HFF-Myc (cell line): ENCODE measurements around the gene SUGP1.

Source experiments
- DNase-seq: peaks from one replicate; pipeline ENCODE4 v3.0.0-alpha.2; 2011; ENCODE audit warnings: low read depth; ENCODE audit errors: extremely low read depth
- H3K4me3 ChIP-seq: replicated peaks from 2 replicates; pipeline ENCODE4 v1.5.1; 2011; ENCODE audit warnings: low read depth, mild to moderate bottlenecking, control low read depth, low read length
- CTCF ChIP-seq: IDR thresholded peaks from 2 replicates; pipeline ENCODE4 v1.5.1; 2012; ENCODE audit warnings: mild to moderate bottlenecking, low read depth, low read length, control low read depth; ENCODE audit errors: missing control alignments

The SUGP1 gene

GRCh38 chr19:19250196-19250801 is 70.0 kb downstream of the SUGP1 start:
- TF ChIP-seq CTCF: no peak
- no peak for DNase-seq
- H3K4me3 ChIP-seq: no peak overlapping the region

- no peak overlapping the region for H3K4me3 ChIP-seq
- DNase-seq: no peak
- no peak for TF ChIP-seq CTCF
Observed at GRCh38 chr19:19240476-19240875, 79.8 kb downstream of the SUGP1 start.

DNA sequence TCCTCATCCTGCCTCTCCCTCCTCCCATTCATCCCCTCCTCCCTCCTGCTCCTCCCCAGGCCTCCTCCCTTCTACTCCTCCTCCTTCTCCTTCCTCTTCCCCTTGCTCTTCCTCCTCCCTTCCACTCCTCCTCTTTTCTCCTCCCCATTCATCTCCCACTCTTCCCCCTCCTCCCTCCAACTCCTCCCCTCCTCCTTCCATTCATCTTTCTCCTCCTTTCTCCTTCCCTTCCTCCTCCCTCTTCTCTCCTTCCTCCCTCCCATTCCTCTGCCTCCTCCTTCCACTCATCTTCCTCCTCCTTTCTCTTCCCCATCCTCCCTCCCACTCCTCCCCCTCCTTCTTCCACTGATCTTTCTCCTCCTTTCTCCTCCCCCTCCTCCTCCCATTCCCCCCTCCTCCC is 80.6 kb downstream of the SUGP1 start:
- H3K4me3 ChIP-seq: no peak overlapping the region
- DNase-seq: no peak
- no peak for TF ChIP-seq CTCF

DNA sequence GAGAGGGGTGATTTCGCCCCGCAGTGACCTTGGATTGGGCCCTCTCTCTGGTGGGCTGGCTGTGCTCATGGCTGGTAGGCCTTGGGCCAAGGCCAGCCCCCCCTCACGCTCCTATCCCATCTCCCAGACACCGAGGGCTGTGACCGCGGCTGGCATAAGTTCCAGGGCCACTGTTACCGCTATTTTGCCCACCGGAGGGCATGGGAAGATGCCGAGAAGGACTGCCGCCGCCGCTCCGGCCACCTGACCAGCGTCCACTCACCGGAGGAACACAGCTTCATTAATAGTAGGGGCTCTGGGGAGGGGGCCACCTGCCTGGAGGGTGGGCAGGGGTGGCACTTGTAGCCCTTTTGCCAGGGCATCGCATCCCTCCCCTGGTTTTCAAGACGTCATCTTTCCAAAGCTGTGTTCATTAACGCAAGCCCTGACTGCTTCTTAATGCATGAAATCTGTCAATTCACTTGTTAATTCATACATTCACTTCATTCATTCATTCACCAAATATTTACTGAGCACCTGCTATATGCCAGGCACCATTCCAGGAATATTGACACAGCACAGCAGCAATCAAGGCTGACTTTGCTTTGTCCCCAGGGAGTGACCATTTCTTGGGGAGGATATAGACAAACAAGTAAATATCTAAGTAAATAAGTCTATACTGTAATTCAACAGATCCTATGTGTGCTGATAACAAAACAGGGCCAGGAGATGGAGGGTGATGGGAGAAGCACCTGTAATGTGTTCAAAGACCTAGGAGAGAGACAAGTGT is 82.0 kb downstream of the SUGP1 start:
- no peak overlapping the region for H3K4me3 ChIP-seq
- no peak for DNase-seq
- no peak for TF ChIP-seq CTCF

DNA sequence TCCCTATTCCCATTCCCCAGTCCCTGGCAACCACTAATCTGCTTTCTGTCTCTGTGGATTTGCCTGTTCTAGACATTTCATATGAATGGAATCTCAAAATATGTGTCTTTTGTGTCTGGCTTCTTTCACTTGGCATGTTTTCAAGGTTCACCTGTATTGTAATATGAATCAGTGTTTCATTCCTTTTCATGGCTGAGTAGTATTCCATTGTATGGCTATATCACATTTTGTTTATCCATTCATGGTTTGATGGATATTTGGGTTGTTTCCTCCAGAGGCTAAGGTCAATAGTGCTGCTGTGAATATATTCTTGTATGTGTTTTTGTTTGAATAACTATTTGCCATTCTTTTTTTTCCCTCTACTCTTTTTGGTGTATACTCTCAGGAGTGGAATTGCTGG is 84.1 kb downstream of the SUGP1 start:
- no peak for TF ChIP-seq CTCF
- H3K4me3 ChIP-seq: no peak overlapping the region
- no peak for DNase-seq

DNA sequence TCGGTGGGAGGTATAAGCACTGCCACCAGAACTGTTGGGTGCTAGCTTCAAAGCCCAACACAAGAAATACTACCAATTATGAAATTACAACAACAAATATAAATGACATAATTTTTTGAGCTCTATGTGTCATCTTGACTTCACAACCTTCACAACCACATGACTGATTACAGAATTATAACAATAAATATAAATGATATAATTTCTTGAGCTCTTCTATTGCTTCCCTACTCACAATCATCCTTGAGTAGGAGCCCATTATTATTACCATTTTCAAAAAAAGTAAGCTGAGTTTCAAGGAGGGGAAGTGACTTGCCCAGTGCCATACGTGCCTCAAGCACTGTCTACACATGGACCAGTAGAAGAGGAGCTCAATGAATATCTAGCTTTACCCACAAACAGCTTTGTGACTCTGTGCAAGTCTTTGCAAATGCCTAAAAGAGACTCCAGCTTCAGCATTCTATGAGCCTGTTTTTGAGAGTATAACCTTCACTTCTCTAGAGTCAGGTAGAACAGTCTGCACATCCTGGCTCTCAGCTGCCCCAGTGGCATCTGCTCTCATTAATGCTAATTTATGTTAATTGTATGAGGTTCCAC is 86.0 kb downstream of the SUGP1 start:
- TF ChIP-seq CTCF: no peak
- no peak for DNase-seq
- no peak overlapping the region for H3K4me3 ChIP-seq
